GM23248 (cell line): ENCODE measurements around the gene ZSCAN4. TPM values are rescaled to one million over a fixed set of nuclear protein-coding genes. Genes with fewer than 3 reads are reported as not detected.
A peak's percentile ranks its signal among the peaks of the same experiment; 100 is the strongest.

Experiments
- DNase-seq: peaks from one replicate; pipeline ENCODE4 v3.0.0-alpha.2; 2015
- H2AFZ ChIP-seq: fragments of 200-600 bp; sonication (generic); 2 replicates; pipeline ENCODE4 v1.6.1; 2016; ENCODE audit warnings: antibody characterized with exemption
- H3F3A ChIP-seq: fragments of 200-600 bp; sonication (generic); 2 replicates; pipeline ENCODE4 v1.6.1; 2016; ENCODE audit warnings: mild to moderate bottlenecking, antibody characterized with exemption, mixed run types; ENCODE audit not compliant: insufficient read depth
- H3K27ac ChIP-seq: fragments of 200-600 bp; sonication (generic); 2 replicates; pipeline ENCODE4 v1.5.1; 2016; ENCODE audit warnings: mild to moderate bottlenecking
- H3K27me3 ChIP-seq: fragments of 200-600 bp; sonication (generic); replicated peaks from 2 replicates; pipeline ENCODE4 v1.6.1; 2016; ENCODE audit warnings: mild to moderate bottlenecking; ENCODE audit not compliant: insufficient read depth
- H3K36me3 ChIP-seq: fragments of 200-600 bp; sonication (generic); 2 replicates; pipeline ENCODE4 v1.6.1; 2016; ENCODE audit warnings: low read depth, mild to moderate bottlenecking
- H3K4me1 ChIP-seq: fragments of 200-600 bp; sonication (generic); 2 replicates; pipeline ENCODE4 v1.6.1; 2016; ENCODE audit warnings: mild to moderate bottlenecking; ENCODE audit not compliant: insufficient read depth
- H3K4me2 ChIP-seq: fragments of 200-600 bp; sonication (generic); one replicate; pipeline ENCODE4 v1.6.1; 2016; ENCODE audit warnings: mild to moderate bottlenecking; ENCODE audit not compliant: unreplicated experiment
- H3K4me3 ChIP-seq: fragments of 200-600 bp; sonication (generic); 2 replicates; pipeline ENCODE4 v1.5.1; 2016; ENCODE audit warnings: mild to moderate bottlenecking
- H3K79me2 ChIP-seq: fragments of 200-600 bp; sonication (generic); 2 replicates; pipeline ENCODE4 v1.6.1; 2016; ENCODE audit warnings: mild to moderate bottlenecking; ENCODE audit not compliant: insufficient read depth
- H3K9ac ChIP-seq: fragments of 200-600 bp; sonication (generic); 2 replicates; pipeline ENCODE4 v1.6.1; 2016; ENCODE audit warnings: mild to moderate bottlenecking
- H3K9me2 ChIP-seq: fragments of 200-600 bp; sonication (generic); 2 replicates; pipeline ENCODE4 v1.6.1; 2016; ENCODE audit warnings: mixed run types, mild to moderate bottlenecking, moderate library complexity; ENCODE audit not compliant: insufficient read depth
- H3K9me3 ChIP-seq: fragments of 200-600 bp; sonication (generic); one replicate; pipeline ENCODE4 v1.6.1; 2017; ENCODE audit warnings: low read depth
- H4K20me1 ChIP-seq: fragments of 200-600 bp; sonication (generic); 2 replicates; pipeline ENCODE4 v1.6.0; 2016; ENCODE audit not compliant: insufficient read depth
- EZH2 ChIP-seq: fragments of 200-600 bp; sonication (generic); IDR thresholded peaks from 2 replicates; pipeline ENCODE4 v1.6.1; 2018; ENCODE audit warnings: antibody characterized with exemption, mild to moderate bottlenecking; ENCODE audit not compliant: insufficient read depth, poor library complexity, severe bottlenecking
- EZH2phosphoT487 ChIP-seq: fragments of 200-600 bp; sonication (generic); IDR thresholded peaks from 2 replicates; pipeline ENCODE4 v1.6.1; 2018; ENCODE audit warnings: antibody characterized with exemption, moderate library complexity, mild to moderate bottlenecking, low read depth; ENCODE audit not compliant: insufficient read depth
- WGBS, 2 experiments: methylation state at CpG; one replicate each; pipeline ENCODE4 v1.1.6; 2015 to 2017; ENCODE audit warnings: low lambda C conversion rate in 2 of 2, low coverage in 1 of 2; ENCODE audit errors: missing lambda C conversion rate in 2 of 2; 5-methylcytosine and 5-hydroxymethylcytosine counted together
- in situ Hi-C: fragments of 300-500 bp; cut with MboI; formaldehyde crosslinking; loops from 2 replicates; pipeline ENCODE4 v1.15.0; 2020
- polyA plus RNA-seq: library from polyadenylated mRNA; unstranded; fragments of >200 nt; fragmentation: Nextera tagmentation; extraction: Ambion mirVana; gene quantifications from 2 replicates; pipeline ENCODE4 v1.2.1, GENCODE V29; 2016
- total RNA-seq: library from RNA; depleted of rRNA; stranded (reverse); fragments of >200 nt; shearing (Covaris generic); gene quantifications from 2 replicates; pipeline ENCODE4 v1.2.3, GENCODE V29; 2014

The ZSCAN4 gene
- total and polyA plus RNA-seq, 2 experiments from 2014 or later = not detected

DNA sequence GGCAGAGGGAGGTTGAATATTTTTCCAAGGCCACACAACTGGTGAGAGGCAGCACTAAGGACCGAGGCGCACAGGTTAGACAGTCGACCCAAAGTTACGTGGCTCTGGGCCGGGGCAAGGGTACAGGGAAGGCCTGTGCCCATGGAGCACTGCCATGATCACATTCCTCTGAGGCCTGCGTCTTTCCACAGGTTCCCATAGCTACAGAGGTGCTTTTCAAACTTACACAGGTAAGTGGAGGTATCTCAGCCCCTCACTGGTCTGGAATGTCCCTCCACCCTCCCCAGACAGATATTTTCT, 35.0 kb upstream of the ZSCAN4 start:
- Histone ChIP-seq H3K4me2 (peak overlapping the region; percentile 84), H3K9me2 (no peaks in the 10 kb centered on the region), H3K27me3 (no peaks in the 10 kb centered on the region), H3K4me3 (peak overlapping the region; percentile 99), H3K79me2 (peaks cover 47% of the 10 kb centered on the region), H3K27ac (no peak overlapping the region), H3F3A (peaks cover 4% of the 10 kb centered on the region; the same call in 1 of the 2 replicates), H4K20me1 (no peaks in the 10 kb centered on the region), H3K36me3 (peaks cover 33% of the 10 kb centered on the region), H3K9me3 (no peaks in the 10 kb centered on the region), H3K4me1 (peaks cover 6% of the 10 kb centered on the region; the same call in 1 of the 2 replicates), H3K9ac (peak overlapping the region; percentile 87), H2AFZ (peak overlapping the region; percentile 99)
- WGBS, 2 experiments = 37 to 45% methylated on average over 6 of the region's 6 CpGs
- no peak for DNase-seq
- in situ Hi-C loops = no loop called here
- no peak for TF ChIP-seq EZH2
- TF ChIP-seq EZH2phosphoT487 = no peak

DNA sequence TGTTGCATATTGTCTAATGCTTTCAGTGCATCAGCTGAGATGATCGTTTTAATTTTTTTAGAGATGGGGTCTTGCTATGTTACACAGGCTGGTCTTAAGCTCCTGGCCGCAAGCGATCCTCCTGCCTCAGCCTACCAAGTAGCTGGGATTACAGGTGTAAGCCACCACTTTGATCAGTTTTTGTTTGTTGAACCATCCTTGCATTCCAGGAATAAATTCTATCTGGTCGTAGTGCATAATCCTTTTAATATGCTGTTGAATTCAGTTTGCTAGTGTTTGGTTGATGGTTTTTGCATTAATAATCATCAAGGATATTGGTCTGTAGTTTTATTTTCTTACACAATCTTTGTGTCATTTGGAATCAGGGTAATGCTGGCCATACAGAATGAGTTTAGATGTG, 31.4 kb upstream of the ZSCAN4 start:
- no peak for DNase-seq
- H3K27me3 ChIP-seq = no peaks in the 10 kb centered on the region
- H3K9ac ChIP-seq = no peak overlapping the region
- H2AFZ ChIP-seq = no peak overlapping the region
- no peaks in the 10 kb centered on the region for H3K9me2 ChIP-seq
- no peaks in the 10 kb centered on the region for H3K9me3 ChIP-seq
- no peak for TF ChIP-seq EZH2phosphoT487
- TF ChIP-seq EZH2 = no peak
- H3K27ac ChIP-seq = no peak overlapping the region
- no peak overlapping the region for H3K4me3 ChIP-seq
- in situ Hi-C loops = no loop called here
- peaks cover 6% of the 10 kb centered on the region; the same call in 1 of the 2 replicates for H3K4me1 ChIP-seq
- 75 to 82% methylated on average over 4 of the region's 4 CpGs for WGBS, 2 experiments
- peaks cover 52% of the 10 kb centered on the region for H3K79me2 ChIP-seq
- H3F3A ChIP-seq = no peaks in the 10 kb centered on the region
- no peak overlapping the region for H3K4me2 ChIP-seq
- H4K20me1 ChIP-seq = no peaks in the 10 kb centered on the region
- peaks cover 58% of the 10 kb centered on the region for H3K36me3 ChIP-seq

DNA sequence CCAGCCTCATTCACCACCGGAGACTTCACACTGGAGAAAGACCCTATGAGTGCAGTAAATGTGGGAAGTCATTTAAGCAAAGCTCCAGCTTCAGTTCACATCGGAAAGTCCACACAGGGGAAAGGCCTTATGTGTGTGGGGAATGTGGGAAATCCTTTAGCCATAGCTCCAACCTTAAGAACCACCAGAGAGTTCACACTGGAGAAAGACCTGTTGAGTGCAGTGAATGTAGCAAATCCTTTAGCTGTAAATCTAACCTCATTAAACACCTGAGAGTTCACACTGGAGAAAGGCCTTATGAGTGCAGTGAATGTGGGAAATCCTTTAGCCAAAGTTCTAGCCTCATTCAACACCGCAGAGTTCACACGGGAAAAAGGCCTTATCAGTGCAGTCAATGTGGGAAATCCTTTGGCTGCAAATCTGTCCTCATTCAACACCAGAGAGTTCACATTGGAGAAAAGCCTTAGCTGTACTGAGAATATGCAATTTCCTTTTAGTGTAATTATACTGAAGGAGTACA, 27.0 kb upstream of the ZSCAN4 start:
- Histone ChIP-seq H4K20me1 (no peaks in the 10 kb centered on the region), H3F3A (no peaks in the 10 kb centered on the region), H3K4me2 (no peak overlapping the region), H3K36me3 (peaks cover 49% of the 10 kb centered on the region), H3K27ac (no peak overlapping the region), H3K9me3 (no peaks in the 10 kb centered on the region), H3K79me2 (peaks cover 16% of the 10 kb centered on the region), H3K27me3 (no peaks in the 10 kb centered on the region), H3K9me2 (no peaks in the 10 kb centered on the region), H2AFZ (no peak overlapping the region), H3K9ac (no peak overlapping the region), H3K4me1 (no peaks in the 10 kb centered on the region), H3K4me3 (no peak overlapping the region)
- TF ChIP-seq EZH2phosphoT487 (no peak), EZH2 (no peak)
- no peak for DNase-seq
- WGBS, 2 experiments = 97 to 100% methylated on average over 4 of the region's 4 CpGs
- in situ Hi-C loops = no loop called here

DNA sequence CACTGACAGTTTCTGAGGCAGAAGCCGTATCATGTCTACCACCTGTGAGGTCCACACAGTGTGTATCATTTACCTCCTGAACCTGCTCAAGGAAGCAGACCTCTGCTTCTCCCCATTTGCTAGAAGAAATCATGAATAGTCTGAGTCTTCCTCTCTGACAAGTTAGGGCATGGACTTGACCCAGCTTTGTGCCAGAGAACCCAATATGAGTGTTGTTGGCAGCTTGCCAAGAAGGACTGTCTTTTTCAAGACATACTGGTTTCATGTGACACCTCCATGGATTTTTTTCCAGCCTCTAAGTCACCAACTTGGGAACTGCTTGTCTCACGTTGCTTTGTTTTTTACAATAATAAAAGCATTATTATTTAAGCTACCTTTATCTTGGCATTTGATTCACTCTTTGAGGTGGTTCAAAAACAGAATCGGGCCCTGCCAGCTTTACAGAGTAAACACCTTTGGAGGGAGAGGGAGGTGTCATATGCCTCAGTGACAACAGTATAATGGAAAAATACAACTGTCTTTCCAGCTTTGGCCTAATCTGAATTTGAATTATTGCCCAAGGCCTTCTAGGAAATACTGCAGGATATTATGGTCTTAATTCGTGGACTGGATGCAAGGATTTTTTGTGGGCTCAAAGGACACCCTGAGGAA, 26.2 kb upstream of the ZSCAN4 start:
- Histone ChIP-seq H2AFZ (no peak overlapping the region), H3K4me1 (no peaks in the 10 kb centered on the region), H3K4me3 (no peak overlapping the region), H4K20me1 (no peaks in the 10 kb centered on the region), H3F3A (no peaks in the 10 kb centered on the region), H3K36me3 (peaks cover 41% of the 10 kb centered on the region), H3K27ac (no peak overlapping the region), H3K79me2 (peaks cover 9% of the 10 kb centered on the region), H3K9me3 (no peaks in the 10 kb centered on the region), H3K9me2 (no peaks in the 10 kb centered on the region), H3K4me2 (no peak overlapping the region), H3K27me3 (no peaks in the 10 kb centered on the region), H3K9ac (no peak overlapping the region)
- TF ChIP-seq EZH2 (no peak), EZH2phosphoT487 (no peak)
- in situ Hi-C loops = no loop called here
- 96 to 98% methylated on average over 4 of the region's 4 CpGs for WGBS, 2 experiments
- no peak for DNase-seq

DNA sequence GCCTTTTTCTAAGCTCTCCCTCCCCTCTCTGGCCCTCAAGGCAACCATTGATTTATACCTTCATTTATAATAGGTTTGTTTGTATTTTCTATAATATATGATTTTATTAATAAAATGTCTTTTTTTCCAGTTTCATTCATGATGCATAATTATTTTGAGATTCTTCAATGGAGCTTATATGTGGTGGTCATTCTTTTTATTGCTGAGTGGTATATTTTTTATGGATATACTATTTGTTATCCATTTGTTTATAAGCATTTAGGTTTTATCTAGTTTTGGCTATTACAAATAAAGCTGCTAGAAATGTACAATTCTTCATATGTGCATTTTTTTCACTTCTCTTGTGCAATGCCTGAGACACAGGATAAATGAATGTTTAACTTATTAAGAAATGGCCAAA, 25.0 kb upstream of the ZSCAN4 start:
- Histone ChIP-seq H2AFZ (no peak overlapping the region), H3K9me3 (no peaks in the 10 kb centered on the region), H3K36me3 (peaks cover 30% of the 10 kb centered on the region), H3K9ac (no peak overlapping the region), H3K4me2 (no peak overlapping the region), H3K27me3 (no peaks in the 10 kb centered on the region), H3K4me3 (no peak overlapping the region), H4K20me1 (no peaks in the 10 kb centered on the region), H3K9me2 (no peaks in the 10 kb centered on the region), H3K4me1 (no peaks in the 10 kb centered on the region), H3F3A (no peaks in the 10 kb centered on the region), H3K27ac (no peak overlapping the region), H3K79me2 (0 out of 2 replicates have a peak, but pooled peaks cover 4% of the 10 kb centered on the region)
- TF ChIP-seq EZH2phosphoT487 = no peak
- DNase-seq = no peak
- in situ Hi-C loops = no loop called here
